Neural cell (in vitro differentiated cells): ENCODE measurements around the gene KMT2D. TPM values are rescaled to one million over a fixed set of nuclear protein-coding genes. Genes with fewer than 3 reads are reported as not detected.
A peak's percentile ranks its signal among the peaks of the same experiment; 100 is the strongest.

ENCODE experiments used
- H2AFZ ChIP-seq: fragments of 200-600, 300-800 bp; sonication (generic), shearing (Covaris generic); 2 replicates; pipeline ENCODE4 v1.6.0; 2014; ENCODE audit warnings: low read depth, mild to moderate bottlenecking, antibody characterized with exemption, low read length, moderate library complexity
- H3F3A ChIP-seq: fragments of 200-600 bp; shearing (Covaris generic); 2 replicates; pipeline ENCODE4 v1.6.1; 2016; ENCODE audit warnings: mild to moderate bottlenecking, moderate library complexity, mixed read lengths, antibody characterized with exemption, low read length; ENCODE audit not compliant: insufficient read depth, poor library complexity, severe bottlenecking
- H3K27ac ChIP-seq: fragments of 200-600, 300-800 bp; sonication (generic), shearing (Covaris generic); 2 replicates; pipeline ENCODE4 v1.5.1; 2014; ENCODE audit warnings: mild to moderate bottlenecking, low read length, moderate library complexity
- H3K27me3 ChIP-seq: fragments of 300-800, 200-600 bp; sonication (generic), shearing (Covaris generic); 2 replicates; pipeline ENCODE4 v1.6.0; 2014; ENCODE audit warnings: mild to moderate bottlenecking, low read depth, low read length, moderate library complexity; ENCODE audit not compliant: insufficient read depth
- H3K36me3 ChIP-seq: fragments of 300-800, 200-600 bp; sonication (generic), shearing (Covaris generic); 2 replicates; pipeline ENCODE4 v1.5.1; 2014; ENCODE audit warnings: mild to moderate bottlenecking, antibody characterized with exemption, low read length, moderate library complexity; ENCODE audit not compliant: insufficient read depth
- H3K4me2 ChIP-seq: fragments of 300-800, 200-600 bp; sonication (generic), shearing (Covaris generic); 2 replicates; pipeline ENCODE4 v1.6.0; 2014; ENCODE audit warnings: mild to moderate bottlenecking, low read length
- H3K4me3 ChIP-seq: fragments of 300-800, 200-600 bp; sonication (generic), shearing (Covaris generic); 2 replicates; pipeline ENCODE4 v1.5.1; 2014; ENCODE audit warnings: mild to moderate bottlenecking, low read length, moderate library complexity
- H3K79me2 ChIP-seq: fragments of 200-600 bp; shearing (Covaris generic); replicated peaks from 2 replicates; pipeline ENCODE4 v1.6.0; 2014; ENCODE audit warnings: mild to moderate bottlenecking, low read length, moderate library complexity; ENCODE audit not compliant: insufficient read depth
- H3K9ac ChIP-seq: fragments of 300-800, 200-600 bp; sonication (generic), shearing (Covaris generic); 2 replicates; pipeline ENCODE4 v1.6.1; 2016; ENCODE audit warnings: mild to moderate bottlenecking, low read length, mixed read lengths
- H3K9me2 ChIP-seq: fragments of 200-600 bp; shearing (Covaris generic); 2 replicates; pipeline ENCODE4 v1.6.1; 2016; ENCODE audit warnings: mild to moderate bottlenecking, low read length, mixed read lengths; ENCODE audit not compliant: insufficient read depth
- H3K9me3 ChIP-seq: fragments of 200-600, 300-800 bp; sonication (generic), shearing (Covaris generic); 2 replicates; pipeline ENCODE4 v1.6.1; 2016; ENCODE audit warnings: mild to moderate bottlenecking, mixed run types, low read length, moderate library complexity, mixed read lengths
- H4K20me1 ChIP-seq: fragments of 200-600 bp; shearing (Covaris generic); 2 replicates; pipeline ENCODE4 v1.6.1; 2016; ENCODE audit warnings: mild to moderate bottlenecking, mixed run types; ENCODE audit not compliant: insufficient read depth
- EP300 ChIP-seq: fragments of 450-650 bp; conservative IDR thresholded peaks from 2 replicates; pipeline ENCODE4 v1.6.1; 2014; ENCODE audit warnings: antibody characterized with exemption, mild to moderate bottlenecking, moderate library complexity; ENCODE audit not compliant: poor library complexity, severe bottlenecking
- EZH2 ChIP-seq: fragments of 200-600, 300-800 bp; shearing (Covaris generic), sonication (generic); IDR thresholded peaks from 2 replicates; pipeline ENCODE4 v1.6.1; 2014; ENCODE audit warnings: antibody characterized with exemption, low read length, borderline replicate concordance, mild to moderate bottlenecking; ENCODE audit not compliant: insufficient read depth, poor library complexity, severe bottlenecking
- MXI1 ChIP-seq: fragments of 450-650 bp; conservative IDR thresholded peaks from 2 replicates; pipeline ENCODE4 v1.6.1; 2014; ENCODE audit warnings: antibody characterized with exemption, mild to moderate bottlenecking; ENCODE audit not compliant: poor library complexity, severe bottlenecking
- POLR2AphosphoS5 ChIP-seq: IDR thresholded peaks from 2 replicates; pipeline ENCODE4 v1.6.1; 2012
- RAD21 ChIP-seq: fragments of 450-650 bp; conservative IDR thresholded peaks from 2 replicates; pipeline ENCODE4 v1.6.1; 2014; ENCODE audit warnings: antibody characterized with exemption, mild to moderate bottlenecking, moderate library complexity
- REST ChIP-seq: IDR thresholded peaks from 2 replicates; pipeline ENCODE4 v1.6.1; 2012; ENCODE audit warnings: borderline replicate concordance
- SMC3 ChIP-seq: fragments of 450-650 bp; conservative IDR thresholded peaks from 2 replicates; pipeline ENCODE4 v1.6.1; 2014; ENCODE audit warnings: antibody characterized with exemption, mild to moderate bottlenecking, moderate library complexity; ENCODE audit not compliant: poor library complexity
- TAF1 ChIP-seq: IDR thresholded peaks from 2 replicates; pipeline ENCODE4 v1.6.1; 2012; ENCODE audit warnings: low read depth
- polyA plus RNA-seq: library from polyadenylated mRNA; depleted of rRNA; stranded (reverse); fragments of >200 nt; gene quantifications from 2 replicates; pipeline ENCODE4 v1.2.3, GENCODE V29; 2014
- TF ChIP-seq, protein P1 (sequence below): fragments of 450-650 bp; IDR thresholded peaks from 2 replicates; pipeline ENCODE4 v1.5.1; 2014; ENCODE audit warnings: antibody characterized with exemption, mild to moderate bottlenecking, moderate library complexity; ENCODE audit not compliant: poor library complexity, severe bottlenecking

KMT2D gene
- polyA plus RNA-seq, 1 donor from 2014 or later: 15.8 TPM

- Histone ChIP-seq H2AFZ (no peak overlapping the region), H3K79me2 (peaks cover 2% of the 10 kb centered on the region), H3K36me3 (peaks cover 21% of the 10 kb centered on the region), H4K20me1 (no peaks in the 10 kb centered on the region), H3K9me2 (no peaks in the 10 kb centered on the region), H3K27ac (no peak overlapping the region), H3K9ac (no peak overlapping the region), H3K27me3 (peaks cover 21% of the 10 kb centered on the region), H3F3A (no peaks in the 10 kb centered on the region), H3K9me3 (no peaks in the 10 kb centered on the region), H3K4me3 (no peak overlapping the region), H3K4me2 (no peak overlapping the region)
- TF ChIP-seq TAF1: no peak
- TF ChIP-seq EZH2: no peak
- no peak for TF ChIP-seq MXI1
- TF ChIP-seq RAD21: peak; percentile 42
- no peak for TF ChIP-seq REST
- no peak for TF ChIP-seq POLR2AphosphoS5
- peak; percentile 57 for TF ChIP-seq SMC3
- TF ChIP-seq EP300: no peak
- TF ChIP-seq, protein P1, sequence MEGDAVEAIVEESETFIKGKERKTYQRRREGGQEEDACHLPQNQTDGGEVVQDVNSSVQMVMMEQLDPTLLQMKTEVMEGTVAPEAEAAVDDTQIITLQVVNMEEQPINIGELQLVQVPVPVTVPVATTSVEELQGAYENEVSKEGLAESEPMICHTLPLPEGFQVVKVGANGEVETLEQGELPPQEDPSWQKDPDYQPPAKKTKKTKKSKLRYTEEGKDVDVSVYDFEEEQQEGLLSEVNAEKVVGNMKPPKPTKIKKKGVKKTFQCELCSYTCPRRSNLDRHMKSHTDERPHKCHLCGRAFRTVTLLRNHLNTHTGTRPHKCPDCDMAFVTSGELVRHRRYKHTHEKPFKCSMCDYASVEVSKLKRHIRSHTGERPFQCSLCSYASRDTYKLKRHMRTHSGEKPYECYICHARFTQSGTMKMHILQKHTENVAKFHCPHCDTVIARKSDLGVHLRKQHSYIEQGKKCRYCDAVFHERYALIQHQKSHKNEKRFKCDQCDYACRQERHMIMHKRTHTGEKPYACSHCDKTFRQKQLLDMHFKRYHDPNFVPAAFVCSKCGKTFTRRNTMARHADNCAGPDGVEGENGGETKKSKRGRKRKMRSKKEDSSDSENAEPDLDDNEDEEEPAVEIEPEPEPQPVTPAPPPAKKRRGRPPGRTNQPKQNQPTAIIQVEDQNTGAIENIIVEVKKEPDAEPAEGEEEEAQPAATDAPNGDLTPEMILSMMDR: peak; percentile 70
Observed at GRCh38 chr12:49098035-49098451, 37.4 kb upstream of the KMT2D start.

DNA sequence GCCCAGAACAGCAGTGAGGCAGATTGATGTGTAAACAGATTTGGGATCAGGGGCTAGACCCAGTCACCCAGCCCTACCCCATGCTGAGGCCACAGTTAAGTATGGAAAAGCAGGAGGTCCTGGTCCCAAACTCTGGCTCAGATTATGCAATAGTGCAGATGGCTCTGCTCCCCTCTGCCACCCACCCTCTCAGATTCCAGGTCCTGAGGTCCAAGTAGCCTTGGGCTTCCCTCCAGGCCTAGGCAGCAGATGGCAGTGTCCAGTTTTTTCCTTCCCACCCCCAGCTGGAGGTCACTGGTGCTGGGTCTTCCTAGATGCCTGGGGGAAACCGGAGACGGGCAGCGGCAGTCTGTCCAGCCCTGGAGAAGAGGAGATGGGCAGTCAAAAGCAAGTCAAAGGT lies 36.8 kb upstream of the KMT2D start:
- H4K20me1 ChIP-seq: no peaks in the 10 kb centered on the region
- H3K27ac ChIP-seq: no peak overlapping the region
- no peaks in the 10 kb centered on the region for H3K9me2 ChIP-seq
- H2AFZ ChIP-seq: no peak overlapping the region
- H3K9ac ChIP-seq: no peak overlapping the region
- H3K79me2 ChIP-seq: no peaks in the 10 kb centered on the region
- no peaks in the 10 kb centered on the region for H3F3A ChIP-seq
- H3K4me3 ChIP-seq: no peak overlapping the region
- H3K4me2 ChIP-seq: no peak overlapping the region
- no peak for TF ChIP-seq RAD21
- TF ChIP-seq TAF1: no peak
- TF ChIP-seq, protein P1: no peak
- no peak for TF ChIP-seq POLR2AphosphoS5
- H3K9me3 ChIP-seq: no peaks in the 10 kb centered on the region
- peaks cover 28% of the 10 kb centered on the region for H3K27me3 ChIP-seq
- peaks cover 16% of the 10 kb centered on the region for H3K36me3 ChIP-seq
